ENCODE data around the gene MINDY4. TPM values are rescaled to one million over a fixed set of nuclear protein-coding genes. Genes with fewer than 3 reads are reported as not detected.

MINDY4 gene
- total and polyA plus RNA-seq, 2 of the 8 experiments (the other 6 are each of a cell fraction or from before 2014, with no cell fraction given), result 1.3 to 3.6 TPM

- TF ChIP-seq SAP30 (IDR thresholded peaks at IDR 0.05; ENCODE audit: insufficient read depth, insufficient replicate concordance, low read length), result no peak
- TF ChIP-seq CREB1 (IDR thresholded peaks at IDR 0.05), result no peak
- TF ChIP-seq SIX5 (IDR thresholded peaks at IDR 0.05; ENCODE audit: low read depth, low read length), result no peak
- TF ChIP-seq MAFK (IDR thresholded peaks at IDR 0.05; ENCODE audit: low read depth, low read length), result no peak
- no peak for TF ChIP-seq CTBP2 (IDR thresholded peaks at IDR 0.05; ENCODE audit: borderline replicate concordance, insufficient read depth, insufficient read length, low read length)
- no peak for TF ChIP-seq KDM1A (IDR thresholded peaks at IDR 0.05; ENCODE audit: borderline replicate concordance, low read length)
Observed at GRCh38 chr7:30925913-30926312, 154.7 kb downstream of the MINDY4 start (continued).

All from H1 (cell line).